Mucosa of descending colon (tissue), 3 donors: Measurements from ENCODE around the gene DMPK. TPM values are rescaled to one million over a fixed set of nuclear protein-coding genes. Genes with fewer than 3 reads are reported as not detected.

Source experiments
- ATAC-seq: fragments of 200-7000 bp; cut with Tn5 transposase; one replicate; pipeline ENCODE4 v1.9.1; 2020; ENCODE audit warnings: mild to moderate bottlenecking, moderate library complexity
- DNase-seq, 3 donors: peaks; one replicate each; pipeline ENCODE4 v3.0.0-alpha.2; 2020
- H3K36me3 ChIP-seq: fragments of 200-600 bp; one replicate; pipeline ENCODE4 v1.8.0; 2021; ENCODE audit warnings: low read depth, mild to moderate bottlenecking
- H3K4me1 ChIP-seq: fragments of 200-600 bp; one replicate; pipeline ENCODE4 v1.8.0; 2021; ENCODE audit warnings: low read depth, mild to moderate bottlenecking
- H3K4me3 ChIP-seq: fragments of 200-600 bp; one replicate; pipeline ENCODE4 v1.8.0; 2021; ENCODE audit warnings: mild to moderate bottlenecking
- H3K9me3 ChIP-seq: fragments of 200-600 bp; one replicate; pipeline ENCODE4 v1.8.0; 2021; ENCODE audit warnings: mild to moderate bottlenecking
- CTCF ChIP-seq: fragments of 200-600 bp; IDR thresholded peaks from one replicate; pipeline ENCODE4 v1.8.0; 2022; ENCODE audit warnings: antibody characterized with exemption, mild to moderate bottlenecking
- intact Hi-C, 2 donors: fragments of 100-400 bp; cut with DNase I in 1 of 2; cut with micrococcal nuclease in 1 of 2; formaldehyde crosslinking; loops; one replicate each; pipeline versions ENCODE4 v1.11.0 to v1.11.1; 2022; cut with DNase I, micrococcal nuclease
- total RNA-seq, 3 donors: library from RNA; stranded (reverse); fragmentation: NEBNext Ultra II Directional in 2 of 3; extraction: Animal tissue kit (Norgen Biotek cat#: 25700) in 2 of 3; gene quantifications; one replicate each; pipeline versions ENCODE4 v1.2.1 to v1.2.4, GENCODE V29; 2021 to 2023
- donor health status: DM: no; HTN: no; CAD: no; lungs with moderate emphysema.
- donor health status: DM: no; HTN: no; CAD: no.
- donor health status: DM: no; HTN: yes; CAD: no.

The DMPK gene
- total RNA-seq, 3 donors from 2014 or later: 23.9 to 123 (median 33.9) TPM

GRCh38 chr19:45762870-45763631, 19.2 kb downstream of the DMPK start:
- no peak for TF ChIP-seq CTCF

GRCh38 chr19:45761714-45762113, 20.6 kb downstream of the DMPK start:
- H3K36me3 ChIP-seq: no peaks in the 10 kb centered on the region
- no peak overlapping the region for H3K4me3 ChIP-seq
- no peaks in the 10 kb centered on the region for H3K9me3 ChIP-seq
- TF ChIP-seq CTCF: no peak
- ATAC-seq: no peak
- DNase-seq: no peak
- intact Hi-C loops: no loop called here
- peaks cover 14% of the 10 kb centered on the region for H3K4me1 ChIP-seq

More at GRCh38 chr19:45762870-45763631, 19.2 kb downstream of the DMPK start:
- no peak for DNase-seq
- Histone ChIP-seq H3K4me1 (peaks cover 23% of the 10 kb centered on the region), H3K9me3 (no peaks in the 10 kb centered on the region), H3K36me3 (no peaks in the 10 kb centered on the region), H3K4me3 (no peak overlapping the region)
- no peak for ATAC-seq
- intact Hi-C loops: no loop called here

GRCh38 chr19:45758921-45759320, 23.4 kb downstream of the DMPK start:
- no peaks in the 10 kb centered on the region for H3K9me3 ChIP-seq
- no peak for TF ChIP-seq CTCF
- peaks cover under 1% of the 10 kb centered on the region for H3K4me1 ChIP-seq
- intact Hi-C loops: no loop called here
- DNase-seq: no peak
- H3K36me3 ChIP-seq: no peaks in the 10 kb centered on the region
- ATAC-seq: no peak
- H3K4me3 ChIP-seq: no peak overlapping the region

- Histone ChIP-seq H3K9me3 (no peaks in the 10 kb centered on the region), H3K36me3 (no peaks in the 10 kb centered on the region), H3K4me3 (no peak overlapping the region), H3K4me1 (no peaks in the 10 kb centered on the region)
- ATAC-seq: no peak
- DNase-seq: no peak
- intact Hi-C loops: no loop called here
- TF ChIP-seq CTCF: no peak
These were observed 24.6 kb downstream of the DMPK start for GRCh38 chr19:45757695-45758094.

- Histone ChIP-seq H3K4me1 (no peaks in the 10 kb centered on the region), H3K4me3 (no peak overlapping the region), H3K36me3 (no peaks in the 10 kb centered on the region), H3K9me3 (no peaks in the 10 kb centered on the region)
- no peak for TF ChIP-seq CTCF
- no peak for DNase-seq
- no peak for ATAC-seq
- intact Hi-C loops: no loop called here
These were observed 28.0 kb downstream of the DMPK start for GRCh38 chr19:45754323-45754722.
